ENCODE measurements around the gene TMOD2.
A peak's percentile ranks its signal among the peaks of the same experiment; 100 is the strongest.
"Not testable (repeated sequence)": the region's sequence is repeated elsewhere in the genome, so short reads cannot be mapped to it uniquely, and the experiment has no call there.

The TMOD2 gene

GRCh38 chr15:51775967-51776816 lies 24.8 kb downstream of the TMOD2 start:
- DNase-seq, result peak; percentile 74

DNA sequence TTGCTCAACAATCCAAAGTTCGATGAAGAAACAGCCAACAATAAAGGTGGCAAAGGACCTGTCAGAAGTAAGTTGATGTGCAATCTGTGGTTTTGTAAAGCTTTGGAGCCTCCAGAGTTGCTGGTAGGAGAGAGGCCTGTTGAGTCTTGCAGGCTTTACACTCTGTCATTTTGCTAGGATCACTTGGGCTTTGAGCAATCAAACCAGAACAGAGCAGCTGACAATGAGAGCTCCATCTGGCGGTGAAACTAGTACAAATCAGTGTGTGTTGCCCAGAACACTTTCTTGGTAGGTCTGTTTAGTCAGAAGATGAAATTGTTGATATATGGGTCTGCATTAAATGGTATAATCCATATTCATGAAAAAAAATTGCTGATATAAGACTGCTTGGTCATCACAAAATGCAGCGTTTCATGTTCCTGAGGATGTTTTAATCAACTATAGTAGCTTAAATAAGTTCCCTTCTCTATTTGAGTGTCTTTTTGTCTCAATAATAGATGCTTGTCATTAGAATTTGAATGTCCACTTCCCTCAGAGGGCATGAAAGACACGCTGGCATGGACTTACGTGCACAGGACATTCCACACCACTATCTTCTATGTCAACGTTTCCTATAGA lies 25.7 kb downstream of the TMOD2 start:
- peak; percentile 75 for DNase-seq

GRCh38 chr15:51780636-51781035 lies 29.2 kb downstream of the TMOD2 start:
- DNase-seq, result no peak

DNA sequence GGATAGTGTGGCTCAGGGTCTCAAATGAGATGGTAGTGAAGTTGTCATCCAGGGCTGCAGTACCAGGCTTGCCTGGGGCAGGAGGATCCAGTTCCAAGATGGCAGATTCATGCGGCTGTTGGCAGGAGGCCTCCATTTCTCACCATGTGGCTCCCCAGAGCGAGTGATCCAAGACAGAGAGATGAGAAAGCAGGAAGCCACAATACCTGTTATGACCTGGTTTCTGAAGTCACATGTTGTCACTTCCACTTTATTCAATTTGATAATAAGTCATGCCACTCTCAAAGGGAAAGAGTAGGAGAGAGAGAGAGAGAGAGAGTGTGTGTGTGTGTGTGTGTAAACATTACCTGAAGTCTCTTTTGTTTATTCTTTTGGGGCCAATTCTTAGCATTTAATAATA lies 30.1 kb downstream of the TMOD2 start:
- DNase-seq, result no peak

DNA sequence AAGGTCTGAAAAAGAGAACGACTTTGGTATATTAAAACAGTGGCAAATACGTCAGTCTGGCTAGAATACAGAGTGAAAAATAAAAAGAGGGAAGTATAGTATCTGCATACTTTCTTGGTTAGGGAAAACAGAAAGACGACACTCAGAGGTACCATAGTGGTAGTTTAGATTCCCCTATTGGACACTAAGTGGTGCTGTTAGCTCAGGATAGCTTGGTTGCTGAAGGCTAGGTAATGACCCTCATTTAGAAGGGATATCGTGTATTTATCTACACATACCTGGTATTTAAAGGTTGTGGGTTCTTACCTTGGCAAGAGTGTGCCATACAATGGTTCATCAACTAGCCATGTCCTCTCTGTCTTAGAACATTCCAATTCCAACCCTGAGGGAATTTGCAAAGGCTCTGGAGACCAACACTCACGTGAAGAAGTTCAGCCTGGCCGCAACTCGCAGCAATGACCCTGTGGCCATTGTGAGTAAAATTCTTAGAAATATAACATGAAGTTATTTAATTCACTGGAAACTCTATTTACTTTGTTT lies 31.0 kb downstream of the TMOD2 start:
- no peak for DNase-seq

DNA sequence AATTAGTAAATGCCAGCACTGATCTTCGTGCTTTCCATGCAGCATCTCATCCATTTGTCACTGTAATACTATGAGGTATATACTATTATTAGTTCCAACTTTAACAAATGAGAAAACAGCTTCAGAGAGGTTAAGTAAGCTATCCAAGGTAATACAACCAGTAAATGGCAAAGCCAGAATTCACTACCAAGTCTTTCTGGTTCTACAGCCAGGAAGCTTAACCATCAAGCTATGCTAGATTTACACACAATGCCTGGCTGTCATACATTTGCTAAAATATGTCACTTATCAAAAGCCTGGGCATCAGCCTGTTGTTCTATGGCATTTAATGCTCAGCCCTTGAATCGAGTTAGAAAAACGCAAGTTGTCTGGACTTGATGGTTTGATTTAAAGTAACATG lies 32.6 kb downstream of the TMOD2 start:
- no peak for DNase-seq

DNA sequence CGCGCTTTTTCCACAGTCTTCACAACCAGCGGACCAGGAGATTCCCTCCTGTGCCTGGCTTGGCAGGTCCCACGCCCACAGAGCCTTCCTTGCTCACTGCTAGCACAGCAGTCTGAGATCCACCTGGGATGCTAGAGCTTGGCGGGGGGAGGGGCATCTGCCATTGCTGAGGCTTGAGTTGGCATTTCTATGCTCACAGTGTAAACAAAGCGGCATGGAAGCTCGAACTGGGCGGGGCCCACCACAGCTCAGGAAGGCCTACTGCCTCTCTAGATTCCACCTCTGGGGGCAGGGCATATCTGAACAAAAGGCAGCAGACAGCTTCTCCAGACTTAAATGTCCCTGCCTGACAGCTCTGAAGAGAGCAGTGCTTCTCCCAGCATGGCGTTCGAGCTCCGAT lies 35.7 kb downstream of the TMOD2 start:
- not testable (repeated sequence) for DNase-seq

DNA sequence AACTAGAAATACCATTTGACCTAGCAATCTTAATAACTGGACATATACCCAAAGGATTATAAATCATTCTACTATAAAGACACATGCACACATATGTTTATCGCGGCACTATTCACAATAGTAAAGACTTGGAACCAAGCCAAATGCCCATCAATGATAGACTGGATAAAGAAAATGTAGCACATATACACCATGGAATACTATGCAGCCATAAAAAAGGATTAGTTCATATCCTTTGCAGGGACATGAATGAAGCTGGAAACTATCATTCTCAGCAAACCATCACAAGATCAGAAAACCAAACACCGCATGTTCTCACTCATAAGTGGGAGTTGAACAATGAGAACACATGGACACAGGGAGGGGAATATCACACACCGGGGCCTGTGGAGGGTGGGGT lies 41.1 kb downstream of the TMOD2 start:
- not testable (repeated sequence) for DNase-seq

DNA sequence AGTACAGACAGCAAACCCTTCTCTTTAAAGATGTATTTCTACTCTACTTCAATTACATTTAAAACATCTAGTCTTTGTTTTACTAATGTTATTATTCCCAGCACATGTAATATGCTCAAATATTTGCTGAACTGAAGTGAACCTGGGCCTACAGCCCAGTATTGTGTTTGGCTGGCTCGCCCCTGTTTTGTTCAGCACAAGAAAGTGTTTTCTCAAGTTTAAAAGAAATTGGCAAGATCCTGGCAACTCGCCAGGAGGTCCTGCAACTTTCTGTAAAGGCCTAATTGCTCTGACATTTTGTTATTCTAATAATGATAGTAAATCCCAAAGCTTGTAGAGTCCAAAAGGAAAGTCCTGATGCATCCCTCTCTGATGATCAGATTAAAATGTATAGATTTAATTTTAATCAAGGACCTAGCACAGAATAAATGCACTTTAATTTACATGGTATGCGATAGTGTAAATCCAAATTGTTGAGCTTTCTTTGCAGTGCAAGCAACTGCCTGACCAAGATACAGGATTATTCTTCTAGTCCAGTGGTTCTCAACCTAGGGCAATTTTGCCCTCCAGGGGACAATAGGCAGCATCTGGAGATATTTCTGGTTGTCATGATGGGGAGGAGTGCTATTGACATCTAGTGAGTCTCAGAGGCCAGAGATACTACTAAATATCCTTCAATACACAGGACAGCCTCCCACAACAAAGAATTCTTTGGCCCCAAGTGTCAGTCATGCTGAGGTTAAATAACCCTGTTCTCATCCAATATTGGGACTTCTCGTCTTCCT lies 42.3 kb downstream of the TMOD2 start:
- DNase-seq, result no peak

DNA sequence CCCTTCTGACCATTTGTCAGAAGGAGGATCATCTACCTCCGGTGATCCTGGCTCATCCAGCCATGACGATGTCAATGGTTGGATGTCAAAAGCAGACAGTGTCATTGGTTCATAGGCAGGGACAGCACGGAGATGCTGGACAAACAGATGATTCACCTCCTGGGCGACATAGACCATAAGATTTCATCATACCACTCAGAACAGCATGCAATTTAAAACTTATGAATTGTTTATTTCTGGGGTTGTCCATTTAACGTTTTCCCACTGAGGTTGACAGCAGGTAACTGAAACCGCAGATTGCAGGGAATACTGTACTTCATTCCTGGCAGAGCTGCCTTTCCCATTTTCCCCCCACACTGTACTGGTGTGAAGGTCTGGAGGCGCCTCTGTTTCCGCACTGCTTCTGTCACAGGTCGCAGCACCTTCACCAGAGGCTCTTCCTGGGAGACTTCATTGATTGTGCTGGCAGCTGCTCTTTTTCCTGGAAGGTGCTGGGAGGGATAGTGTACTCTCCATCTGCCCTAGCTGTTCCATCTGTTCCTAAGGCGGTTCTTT lies 45.5 kb downstream of the TMOD2 start:
- no peak for DNase-seq

GRCh38 chr15:51798281-51798680 lies 46.9 kb downstream of the TMOD2 start:
- DNase-seq, result no peak

DNA sequence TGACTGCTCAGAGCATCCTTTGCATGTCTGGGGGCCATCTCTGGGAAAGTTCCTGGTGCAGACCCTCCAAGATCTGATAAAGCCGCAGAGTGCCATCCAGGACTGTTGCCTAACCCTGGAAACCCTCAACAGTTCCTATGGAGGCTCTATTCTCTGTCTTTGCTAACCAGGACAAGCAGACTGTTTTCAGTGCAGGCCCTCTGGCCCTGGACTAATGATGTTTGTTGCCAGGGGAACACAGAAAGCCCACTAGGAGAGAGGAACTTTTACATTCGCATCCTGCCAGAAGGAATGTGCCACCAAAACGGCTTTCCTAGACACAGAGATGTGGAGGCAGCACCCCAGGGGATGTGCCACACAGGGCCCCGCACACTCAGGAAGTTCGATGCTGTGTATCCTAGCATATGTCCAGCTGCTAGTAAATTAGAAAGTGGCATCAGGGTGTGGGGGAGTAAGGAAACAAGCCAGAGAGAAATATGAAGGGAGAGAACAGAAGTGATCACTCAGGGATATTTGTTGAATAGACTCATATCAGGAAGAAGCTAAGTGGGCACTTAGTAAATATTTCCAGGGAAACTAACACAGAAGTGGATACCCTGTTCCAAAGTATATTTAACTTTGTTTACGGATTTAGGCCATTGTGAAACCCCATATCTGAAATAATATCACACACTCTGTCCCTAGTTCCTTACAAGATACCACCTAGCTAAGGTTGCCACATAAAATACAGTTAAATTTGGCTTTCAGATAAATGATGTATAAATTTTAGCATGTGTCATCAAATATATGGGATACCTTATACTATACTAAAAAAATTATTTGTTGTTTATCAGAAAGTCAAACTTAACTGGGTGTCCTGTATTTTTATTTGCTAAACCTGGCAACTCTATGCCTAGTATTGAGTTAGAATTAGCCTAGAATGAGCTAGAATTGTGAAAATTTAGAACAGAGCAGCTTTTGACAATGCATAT lies 48.2 kb downstream of the TMOD2 start:
- no peak for DNase-seq

DNA sequence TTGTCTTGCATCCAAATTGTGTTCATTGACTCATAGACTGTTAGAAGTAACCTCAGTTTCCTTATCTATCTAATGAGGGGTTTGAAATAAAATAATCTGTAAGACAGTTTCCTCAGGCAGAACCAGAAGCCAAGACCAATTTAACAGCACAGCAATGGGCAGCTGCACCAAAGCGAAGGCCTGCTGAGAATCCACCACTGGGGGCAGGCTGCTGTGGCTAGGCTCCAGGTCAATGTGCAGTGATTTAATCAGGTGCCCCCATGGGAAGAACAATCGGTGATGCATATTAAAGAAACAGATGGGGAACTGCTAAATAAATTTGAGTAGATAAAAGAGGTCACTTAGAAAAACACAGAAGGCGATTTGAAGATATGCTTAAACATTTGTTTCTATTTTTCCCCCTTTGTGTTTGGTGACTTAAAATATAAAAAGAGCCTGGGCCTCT lies 50.0 kb downstream of the TMOD2 start:
- no peak for DNase-seq

GRCh38 chr15:51802593-51802992 lies 51.2 kb downstream of the TMOD2 start:
- no peak for DNase-seq

DNA sequence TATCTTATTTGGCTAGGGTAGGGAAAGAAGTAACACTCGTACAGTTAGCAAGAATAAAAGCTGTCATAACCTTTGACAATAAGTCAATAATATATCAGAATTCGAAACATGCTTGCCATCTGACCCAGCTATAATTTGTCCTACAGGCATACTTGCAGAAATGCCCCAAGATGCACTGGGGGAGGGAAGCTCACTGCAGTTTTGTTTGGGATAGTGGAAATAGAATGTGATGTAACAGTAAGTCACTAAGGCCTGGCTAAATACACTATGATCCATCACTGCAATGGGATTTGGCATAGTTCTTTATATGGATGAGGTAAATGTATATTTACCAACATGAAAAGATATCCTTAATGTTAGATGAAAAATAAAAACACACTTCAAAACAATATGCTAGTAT lies 52.6 kb downstream of the TMOD2 start:
- DNase-seq, result no peak

DNA sequence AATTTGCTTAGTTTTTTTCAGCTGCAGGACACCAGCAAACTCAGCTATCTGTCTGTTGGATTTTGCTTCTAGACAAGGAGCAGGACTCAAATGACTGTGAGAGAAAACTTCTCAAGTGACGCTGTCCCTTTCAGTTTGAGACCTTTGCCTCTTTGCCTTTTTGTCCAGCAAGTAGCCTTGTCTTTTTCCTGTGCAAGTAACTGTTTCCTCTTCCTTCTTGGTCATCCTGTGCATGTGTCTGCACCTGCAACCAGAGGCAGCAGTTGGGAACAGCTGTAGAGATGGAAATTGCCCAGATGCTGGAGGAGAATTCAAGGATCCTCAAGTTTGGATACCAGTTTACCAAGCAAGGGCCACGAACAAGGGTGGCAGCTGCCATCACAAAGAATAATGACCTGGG lies 54.7 kb downstream of the TMOD2 start:
- no peak for DNase-seq

- no peak for DNase-seq
Measured at GRCh38 chr15:51809457-51809856, 58.1 kb downstream of the TMOD2 start.

DNA sequence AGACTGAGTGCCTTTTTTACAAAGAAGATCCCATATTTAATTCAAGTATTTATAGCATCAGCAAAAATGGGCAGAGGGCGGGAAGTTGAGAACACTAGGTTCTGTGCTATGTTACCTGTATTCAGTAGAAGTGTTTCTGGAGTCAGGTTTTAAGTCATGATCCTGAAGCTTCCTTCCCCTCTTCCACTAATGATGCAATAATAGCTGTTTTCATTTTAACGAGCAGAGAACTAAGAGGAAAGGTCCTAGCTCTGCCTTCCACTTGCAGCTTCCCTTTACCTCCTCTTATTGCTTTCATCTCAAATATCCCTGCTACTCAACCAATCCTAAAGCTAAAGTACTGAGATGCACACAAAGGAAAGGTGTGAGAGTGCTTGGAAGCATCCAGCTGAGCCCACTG lies 61.2 kb downstream of the TMOD2 start:
- no peak for DNase-seq

GRCh38 chr15:51814606-51815005 lies 63.2 kb downstream of the TMOD2 start:
- DNase-seq, result no peak

- no peak for DNase-seq
Measured at GRCh38 chr15:51816611-51817010, 65.2 kb downstream of the TMOD2 start.

DNA sequence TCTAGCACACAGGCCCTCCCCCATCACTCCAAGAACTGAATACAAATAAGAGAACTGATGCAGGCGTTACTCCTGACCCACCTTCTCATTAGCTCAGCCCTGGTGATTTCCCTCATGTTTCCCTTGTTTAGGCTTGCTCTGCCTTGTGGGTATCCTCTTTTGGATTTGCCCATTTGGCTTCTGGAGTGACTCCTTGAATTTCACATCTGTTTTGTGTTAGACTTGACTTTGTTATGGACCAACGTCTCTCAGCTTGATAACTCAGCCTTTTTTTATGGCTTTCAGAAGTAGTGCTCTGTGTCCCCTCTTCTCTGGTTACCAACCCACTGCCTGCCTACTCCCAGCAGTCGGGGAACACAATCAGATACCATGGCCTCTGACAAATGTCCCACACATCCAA lies 66.8 kb downstream of the TMOD2 start:
- DNase-seq, result no peak

DNA sequence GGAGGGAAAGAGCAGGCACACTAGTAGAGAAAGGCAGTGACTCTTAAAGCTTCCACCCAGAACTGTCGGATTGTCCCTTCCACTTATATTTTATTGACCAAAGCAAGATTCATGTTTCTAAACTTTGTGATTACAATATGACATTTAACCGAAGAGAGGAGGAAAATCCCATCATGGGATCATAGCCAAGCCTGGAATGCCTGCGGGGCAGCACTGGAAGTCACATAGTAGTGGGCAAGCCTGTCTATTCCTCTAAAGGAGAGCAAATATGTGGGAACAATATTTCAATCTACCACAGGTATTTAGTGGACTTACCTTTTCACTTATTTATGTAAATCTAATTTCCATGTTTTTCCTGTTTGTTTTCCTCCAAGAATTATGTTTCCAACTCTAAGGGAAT lies 74.3 kb downstream of the TMOD2 start:
- no peak for DNase-seq

Measured in activated CD8-positive, alpha-beta memory T cell treated with anti-CD3 and anti-CD28 coated beads for 24 hours (primary cell).